ENCODE results near the gene PPP4R2. TPM values are rescaled to one million over a fixed set of nuclear protein-coding genes. Genes with fewer than 3 reads are reported as not detected.

Gene PPP4R2
- total and polyA plus RNA-seq, 4 experiments from 2014 or later = 30.7 to 77.0 (median 54.5) TPM

DNA sequence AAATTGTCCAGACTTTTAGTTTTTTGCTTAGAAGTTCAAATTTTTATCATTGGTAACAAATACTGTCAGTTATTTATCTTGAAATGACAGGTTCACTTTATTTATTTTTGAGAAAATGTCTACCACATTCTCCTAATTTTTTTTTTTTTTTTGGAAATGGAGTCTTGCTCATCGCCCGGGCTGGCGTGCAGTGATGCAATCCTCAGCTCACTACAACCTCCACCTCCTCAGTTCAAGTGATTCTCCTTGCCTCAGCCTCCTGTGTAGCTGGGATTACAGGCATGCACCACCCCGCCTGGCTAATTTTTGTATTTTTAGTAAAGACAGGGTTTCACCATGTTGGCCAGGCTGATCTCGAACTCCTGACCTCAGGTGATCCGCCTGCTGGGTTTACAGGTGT lies 48.8 kb downstream of the PPP4R2 start:
- peaks cover 9% of the 10 kb centered on the region in 2 donors for H3K36me3 Mint-ChIP-seq
- no peaks in the 10 kb centered on the region for H3K9me3 ChIP-seq (ENCODE audit: control insufficient read depth in 1 of 2, low read length in 2 of 2)
- H3K27me3 ChIP-seq (ENCODE audit: insufficient read depth, low read length) = no peaks in the 10 kb centered on the region
- peaks cover 41 to 67% (median 53%) of the 10 kb centered on the region in 4 donors for H3K4me1 Mint-ChIP-seq
- intact Hi-C loops (cut with micrococcal nuclease) = no loop called here
- H3K36me3 ChIP-seq (ENCODE audit: insufficient read depth, low read length) = no peaks in the 10 kb centered on the region
- H3K27me3 Mint-ChIP-seq = no peaks in the 10 kb centered on the region
- ChIA-PET CTCF (ENCODE audit: partially characterized antibody) (interaction anchor here (1.1 kb wide), 1 partner anchor 9 kb away, joined by 3 read pairs; no protein-coding TSS in a partner anchor), POLR2A (ENCODE audit: partially characterized antibody) (no interaction called here)
- H3K9me3 Mint-ChIP-seq = no peaks in the 10 kb centered on the region
- peak overlapping the region in 2 of 7 donors; percentile 59 to 61 for H3K27ac Mint-ChIP-seq
- no peak overlapping the region for H3K4me3 ChIP-seq (ENCODE audit: low read length in 2 of 2)
- no peak overlapping the region for H3K27ac ChIP-seq (ENCODE audit: low read depth, low read length)
- H3K4me3 Mint-ChIP-seq = peak overlapping the region in 1 of 8 donors; percentile 7
- no peak for DNase-seq
- H3K4me1 ChIP-seq (ENCODE audit: insufficient read depth, low read length) = peaks cover 51% of the 10 kb centered on the region

DNA sequence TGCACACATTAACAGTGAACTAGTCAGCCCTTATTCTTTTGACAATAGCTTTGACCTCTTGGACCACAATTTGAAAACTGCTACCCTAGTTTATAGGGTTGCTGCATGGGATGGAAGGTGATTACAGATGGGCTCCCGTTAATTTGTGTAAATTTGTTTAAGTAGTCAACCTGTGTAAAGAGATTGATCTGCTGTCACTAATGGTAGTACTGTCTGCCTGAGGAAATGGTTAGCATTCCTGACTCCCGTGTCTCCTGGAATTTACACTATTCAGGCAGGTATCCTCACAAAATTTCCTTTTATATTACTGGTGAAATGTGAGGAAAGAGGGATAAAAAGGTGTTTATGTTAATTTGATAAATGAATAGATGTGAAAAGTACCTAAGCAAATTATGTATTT lies 49.6 kb downstream of the PPP4R2 start:
- H3K4me1 ChIP-seq (ENCODE audit: insufficient read depth, low read length) = peaks cover 43% of the 10 kb centered on the region

DNA sequence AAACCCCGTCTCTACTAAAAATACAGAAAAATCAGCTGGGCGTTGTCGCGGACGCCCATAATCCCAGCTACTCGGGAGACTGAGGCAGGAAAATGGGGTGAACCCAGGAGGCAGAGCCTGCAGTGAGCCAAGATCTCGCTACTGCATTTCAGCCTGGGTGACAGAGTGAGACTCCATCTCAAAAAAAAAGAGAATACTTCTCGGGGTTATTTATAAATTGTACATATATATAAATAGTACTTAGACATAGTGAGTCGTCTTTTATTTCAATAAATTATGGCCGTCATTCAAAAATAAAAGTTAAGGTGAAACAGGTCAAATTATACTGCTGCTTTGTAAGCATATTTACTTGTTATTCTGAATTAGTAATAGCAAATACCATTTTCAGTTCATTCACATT lies 52.7 kb downstream of the PPP4R2 start:
- Histone ChIP-seq H3K36me3 (ENCODE audit: insufficient read depth, low read length) (no peaks in the 10 kb centered on the region), H3K27ac (ENCODE audit: low read depth, low read length) (no peak overlapping the region), H3K4me1 (ENCODE audit: insufficient read depth, low read length) (peaks cover 11% of the 10 kb centered on the region), H3K27me3 (ENCODE audit: insufficient read depth, low read length) (no peaks in the 10 kb centered on the region), H3K4me3 (ENCODE audit: low read length in 2 of 2) (no peak overlapping the region), H3K9me3 (ENCODE audit: control insufficient read depth in 1 of 2, low read length in 2 of 2) (no peaks in the 10 kb centered on the region)
- peaks cover 26 to 42% (median 34%) of the 10 kb centered on the region in 4 donors for H3K4me1 Mint-ChIP-seq
- H3K9me3 Mint-ChIP-seq = no peaks in the 10 kb centered on the region
- intact Hi-C loops (cut with micrococcal nuclease) = no loop called here
- H3K27ac Mint-ChIP-seq = no peak overlapping the region
- no peak overlapping the region for H3K4me3 Mint-ChIP-seq
- ChIA-PET CTCF (ENCODE audit: partially characterized antibody) (interaction anchor here (1.5 kb wide), 1 partner anchor 55 kb away, joined by 3 read pairs; no protein-coding TSS in a partner anchor), POLR2A (ENCODE audit: partially characterized antibody) (no interaction called here)
- DNase-seq = no peak
- H3K27me3 Mint-ChIP-seq = no peaks in the 10 kb centered on the region
- peaks cover 5 to 18% of the 10 kb centered on the region in 2 donors for H3K36me3 Mint-ChIP-seq

More for the DNA sequence above, 49.6 kb downstream of the PPP4R2 start:
- no peak overlapping the region for H3K27ac ChIP-seq (ENCODE audit: low read depth, low read length)
- Mint-ChIP-seq H3K9me3 (no peaks in the 10 kb centered on the region), H3K4me3 (peak overlapping the region in 1 of 8 donors; percentile 18), H3K4me1 (peaks cover 39 to 61% (median 50%) of the 10 kb centered on the region in 4 donors), H3K27ac (peak overlapping the region in 6 of 7 donors; percentile 2 to 78 (median 30)), H3K27me3 (no peaks in the 10 kb centered on the region), H3K36me3 (peaks cover 9 to 14% of the 10 kb centered on the region in 2 donors)
- H3K9me3 ChIP-seq (ENCODE audit: control insufficient read depth in 1 of 2, low read length in 2 of 2) = no peaks in the 10 kb centered on the region
- DNase-seq = no peak
- ChIA-PET CTCF (ENCODE audit: partially characterized antibody) (interaction anchor here (1.1 kb wide), 1 partner anchor 10 kb away, joined by 3 read pairs; no protein-coding TSS in a partner anchor), POLR2A (ENCODE audit: partially characterized antibody) (no interaction called here)
- H3K27me3 ChIP-seq (ENCODE audit: insufficient read depth, low read length) = no peaks in the 10 kb centered on the region
- H3K4me3 ChIP-seq (ENCODE audit: low read length in 2 of 2) = no peak overlapping the region
- no peaks in the 10 kb centered on the region for H3K36me3 ChIP-seq (ENCODE audit: insufficient read depth, low read length)
- intact Hi-C loops (cut with micrococcal nuclease) = no loop called here

DNA sequence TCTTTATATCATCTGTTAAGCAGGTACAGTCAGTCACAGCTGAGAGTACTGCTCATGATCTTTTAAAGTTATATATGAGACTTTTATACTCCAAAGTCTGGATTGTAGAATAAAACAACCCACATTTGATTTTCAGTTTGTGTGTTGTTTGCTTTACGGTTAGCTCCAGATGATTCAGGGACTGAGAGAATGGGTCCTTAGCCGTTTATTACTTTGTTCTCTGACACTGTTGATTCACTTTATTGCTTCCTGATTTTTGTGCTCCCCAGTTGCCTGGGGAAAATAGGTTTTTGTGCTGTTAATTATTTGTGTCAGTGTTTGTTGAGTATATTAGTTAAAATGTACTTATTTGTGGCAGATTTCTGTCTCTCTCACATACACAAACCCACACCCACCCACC lies 56.2 kb downstream of the PPP4R2 start:
- Histone ChIP-seq H3K4me1 (ENCODE audit: insufficient read depth, low read length) (peaks cover 9% of the 10 kb centered on the region), H3K27ac (ENCODE audit: low read depth, low read length) (no peak overlapping the region), H3K9me3 (ENCODE audit: control insufficient read depth in 1 of 2, low read length in 2 of 2) (no peaks in the 10 kb centered on the region), H3K36me3 (ENCODE audit: insufficient read depth, low read length) (no peaks in the 10 kb centered on the region), H3K27me3 (ENCODE audit: insufficient read depth, low read length) (no peaks in the 10 kb centered on the region), H3K4me3 (ENCODE audit: low read length in 2 of 2) (no peak overlapping the region)
- peak overlapping the region in 2 of 7 donors; percentile 19 to 52 for H3K27ac Mint-ChIP-seq
- POLR2A ChIA-PET (ENCODE audit: partially characterized antibody) = no interaction called here
- DNase-seq = no peak
- peaks cover 20 to 32% (median 23%) of the 10 kb centered on the region in 4 donors for H3K4me1 Mint-ChIP-seq
- CTCF ChIA-PET (ENCODE audit: partially characterized antibody) = interaction anchor here (7.1 kb wide), 1 partner anchor 110 kb away, joined by 137 read pairs; no protein-coding TSS in a partner anchor
- no peak overlapping the region for H3K4me3 Mint-ChIP-seq
- peaks cover 5 to 17% of the 10 kb centered on the region in 2 donors for H3K36me3 Mint-ChIP-seq
- no peaks in the 10 kb centered on the region for H3K27me3 Mint-ChIP-seq
- H3K9me3 Mint-ChIP-seq = no peaks in the 10 kb centered on the region
- intact Hi-C loops (cut with micrococcal nuclease) = loop anchor here (10.0 kb wide), 1 partner anchor 208 kb away; the partner anchor contains the start of gene SHQ1

DNA sequence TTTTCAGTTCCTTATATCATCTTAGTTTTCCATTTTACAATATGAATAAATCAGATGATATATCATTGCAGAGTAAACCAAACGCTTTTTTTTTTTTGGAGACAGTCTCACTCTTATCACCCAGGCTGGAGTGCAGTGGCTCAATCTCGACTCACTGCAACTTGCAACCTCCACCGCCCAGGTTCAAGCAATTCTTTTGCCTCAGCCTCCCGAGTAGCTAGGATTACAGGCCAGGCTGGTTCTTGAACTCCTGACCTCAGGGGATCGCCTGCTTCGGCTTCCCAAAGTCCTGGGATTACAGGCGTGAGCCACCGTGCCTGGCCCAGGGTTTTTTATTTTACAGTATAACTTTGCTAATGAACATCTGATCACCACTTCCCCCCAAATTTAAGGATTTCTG lies 59.0 kb downstream of the PPP4R2 start:
- Histone ChIP-seq H3K36me3 (ENCODE audit: insufficient read depth, low read length) (no peaks in the 10 kb centered on the region), H3K4me3 (ENCODE audit: low read length in 2 of 2) (no peak overlapping the region), H3K9me3 (ENCODE audit: control insufficient read depth in 1 of 2, low read length in 2 of 2) (no peaks in the 10 kb centered on the region), H3K27me3 (ENCODE audit: insufficient read depth, low read length) (no peaks in the 10 kb centered on the region), H3K27ac (ENCODE audit: low read depth, low read length) (no peak overlapping the region), H3K4me1 (ENCODE audit: insufficient read depth, low read length) (peaks cover 9% of the 10 kb centered on the region)
- Mint-ChIP-seq H3K36me3 (peaks cover 4 to 24% of the 10 kb centered on the region in 2 donors), H3K4me3 (no peak overlapping the region), H3K9me3 (no peaks in the 10 kb centered on the region), H3K4me1 (peaks cover 19 to 25% (median 21%) of the 10 kb centered on the region in 4 donors), H3K27me3 (no peaks in the 10 kb centered on the region), H3K27ac (peak overlapping the region in 4 of 7 donors; percentile 0 to 80 (median 33))
- ChIA-PET CTCF (ENCODE audit: partially characterized antibody) (interaction anchor here (0.9 to 7.1 kb wide), 19 partner anchors 16 to 389 kb away, joined by 3 to 137 read pairs (median 5); partner anchors contain the start of gene PPP4R2), POLR2A (ENCODE audit: partially characterized antibody) (no interaction called here)
- intact Hi-C loops (cut with micrococcal nuclease) = loop anchor here (5.0 to 10.0 kb wide), 2 partner anchors 33 to 211 kb away; partner anchors contain the start of gene SHQ1
- DNase-seq = no peak

DNA sequence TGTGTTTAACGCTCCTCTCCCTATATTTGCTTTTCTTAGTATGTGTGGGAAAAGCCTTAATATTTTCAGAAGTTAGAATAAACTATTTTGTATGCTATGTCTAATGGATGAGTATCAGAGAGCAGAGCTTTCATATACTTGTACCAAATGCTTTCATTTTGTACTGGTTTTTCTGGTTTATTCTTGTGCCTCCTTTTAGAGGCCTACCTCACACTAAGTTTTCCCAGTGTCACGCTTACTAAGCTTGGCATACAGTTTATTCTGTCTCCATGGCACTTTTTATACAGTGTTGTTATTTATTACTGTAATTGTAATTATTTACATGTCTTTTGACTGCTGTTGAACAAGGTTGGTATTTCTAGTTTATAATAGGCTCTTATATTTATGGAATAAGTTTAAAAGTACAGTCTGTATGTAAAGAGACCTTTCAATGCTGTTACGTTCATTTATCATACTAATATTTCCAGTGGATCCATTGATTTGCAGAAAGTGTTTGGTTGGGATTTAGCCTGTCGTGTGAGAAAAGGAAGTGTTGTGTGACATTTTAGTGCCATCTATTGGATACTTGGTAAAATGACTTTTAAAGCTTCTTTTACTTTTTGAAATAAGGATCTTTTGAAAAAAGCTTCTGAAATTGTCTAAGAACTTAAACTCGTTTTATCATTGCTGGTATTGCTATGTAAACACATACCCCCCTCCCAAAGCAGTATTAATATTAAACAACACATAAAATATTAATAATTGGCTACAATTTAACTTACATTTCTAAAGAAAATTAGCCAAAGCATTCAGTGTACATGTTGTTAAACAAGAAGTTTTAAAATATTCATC lies 59.6 kb downstream of the PPP4R2 start:
- Mint-ChIP-seq H3K4me1 (peaks cover 18 to 21% (median 19%) of the 10 kb centered on the region in 4 donors), H3K27me3 (no peaks in the 10 kb centered on the region), H3K4me3 (no peak overlapping the region), H3K36me3 (peaks cover 4 to 24% of the 10 kb centered on the region in 2 donors), H3K9me3 (no peaks in the 10 kb centered on the region), H3K27ac (peak overlapping the region in 6 of 7 donors; percentile 0 to 80 (median 33))
- CTCF ChIA-PET (ENCODE audit: partially characterized antibody) = interaction anchor here (0.9 to 7.1 kb wide), 33 partner anchors 10 to 390 kb away, joined by 3 to 137 read pairs (median 5); partner anchors contain the start of gene PPP4R2
- Histone ChIP-seq H3K9me3 (ENCODE audit: control insufficient read depth in 1 of 2, low read length in 2 of 2) (no peaks in the 10 kb centered on the region), H3K36me3 (ENCODE audit: insufficient read depth, low read length) (no peaks in the 10 kb centered on the region), H3K4me3 (ENCODE audit: low read length in 2 of 2) (no peak overlapping the region), H3K4me1 (ENCODE audit: insufficient read depth, low read length) (peaks cover 9% of the 10 kb centered on the region), H3K27ac (ENCODE audit: low read depth, low read length) (no peak overlapping the region), H3K27me3 (ENCODE audit: insufficient read depth, low read length) (no peaks in the 10 kb centered on the region)
- DNase-seq = peak in 4 of 5 donors; percentile 28 to 47 (median 38)
- intact Hi-C loops (cut with micrococcal nuclease) = loop anchor here (1.0 to 10.0 kb wide), 5 partner anchors 30 to 211 kb away; partner anchors contain the start of genes PPP4R2 and SHQ1
- POLR2A ChIA-PET (ENCODE audit: partially characterized antibody) = no interaction called here

DNA sequence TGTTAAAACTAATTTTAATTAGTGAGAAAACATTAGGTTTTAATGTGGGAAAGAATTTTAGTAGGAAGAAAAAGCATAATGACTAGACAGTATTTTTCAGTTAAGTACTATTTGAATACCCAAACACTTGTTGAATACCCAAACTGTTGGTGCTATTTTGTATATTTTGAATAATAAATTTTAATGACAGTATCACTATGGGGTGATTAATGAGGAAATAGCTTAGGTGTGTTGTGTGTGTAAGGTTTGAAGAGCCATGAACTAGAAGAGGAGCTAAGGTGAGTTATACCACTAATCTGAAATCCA lies 60.2 kb downstream of the PPP4R2 start:
- no peak overlapping the region for H3K4me3 Mint-ChIP-seq
- no peak overlapping the region for H3K4me3 ChIP-seq (ENCODE audit: low read length in 2 of 2)
- intact Hi-C loops (cut with micrococcal nuclease) = loop anchor here (1.0 to 10.0 kb wide), 5 partner anchors 30 to 212 kb away; partner anchors contain the start of genes PPP4R2 and SHQ1
- no peaks in the 10 kb centered on the region for H3K27me3 Mint-ChIP-seq
- no peak overlapping the region for H3K27ac Mint-ChIP-seq
- ChIA-PET POLR2A (ENCODE audit: partially characterized antibody) (no interaction called here), CTCF (ENCODE audit: partially characterized antibody) (interaction anchor here (0.9 to 7.1 kb wide), 28 partner anchors 9 to 391 kb away, joined by 3 to 137 read pairs (median 5); partner anchors contain the start of gene PPP4R2)
- DNase-seq = no peak
- H3K9me3 ChIP-seq (ENCODE audit: control insufficient read depth in 1 of 2, low read length in 2 of 2) = no peaks in the 10 kb centered on the region
- H3K4me1 Mint-ChIP-seq = peaks cover 16 to 21% (median 17%) of the 10 kb centered on the region in 4 donors
- H3K4me1 ChIP-seq (ENCODE audit: insufficient read depth, low read length) = peaks cover 9% of the 10 kb centered on the region
- H3K27me3 ChIP-seq (ENCODE audit: insufficient read depth, low read length) = no peaks in the 10 kb centered on the region
- H3K27ac ChIP-seq (ENCODE audit: low read depth, low read length) = no peak overlapping the region
- H3K36me3 ChIP-seq (ENCODE audit: insufficient read depth, low read length) = peaks cover 5% of the 10 kb centered on the region
- peaks cover 4 to 28% of the 10 kb centered on the region in 2 donors for H3K36me3 Mint-ChIP-seq
- H3K9me3 Mint-ChIP-seq = no peaks in the 10 kb centered on the region

All from CD4-positive, alpha-beta memory T cell (primary cell).